ENCODE measurements around the gene CDH23.

Gene CDH23

DNA sequence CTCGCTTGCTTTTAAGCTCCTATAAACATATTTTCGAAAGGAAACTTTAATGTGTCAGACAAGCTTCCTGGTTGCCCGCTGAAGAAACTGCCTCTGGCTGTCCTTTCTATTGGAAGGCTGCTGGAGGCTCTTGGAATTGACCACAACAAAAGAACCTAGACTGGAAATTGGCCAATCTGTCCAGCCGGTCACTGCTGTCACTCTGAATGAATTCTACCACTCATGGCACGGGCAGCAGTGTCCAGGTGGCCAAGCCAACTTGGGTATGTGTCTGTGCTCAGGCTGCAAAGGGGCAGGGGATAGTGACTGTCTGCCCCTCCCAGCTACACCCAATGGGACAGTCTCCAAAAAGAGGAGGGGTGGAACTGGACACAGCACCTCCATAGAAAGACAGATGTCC is 57.6 kb downstream of the CDH23 start:
- TF ChIP-seq, protein P1, sequence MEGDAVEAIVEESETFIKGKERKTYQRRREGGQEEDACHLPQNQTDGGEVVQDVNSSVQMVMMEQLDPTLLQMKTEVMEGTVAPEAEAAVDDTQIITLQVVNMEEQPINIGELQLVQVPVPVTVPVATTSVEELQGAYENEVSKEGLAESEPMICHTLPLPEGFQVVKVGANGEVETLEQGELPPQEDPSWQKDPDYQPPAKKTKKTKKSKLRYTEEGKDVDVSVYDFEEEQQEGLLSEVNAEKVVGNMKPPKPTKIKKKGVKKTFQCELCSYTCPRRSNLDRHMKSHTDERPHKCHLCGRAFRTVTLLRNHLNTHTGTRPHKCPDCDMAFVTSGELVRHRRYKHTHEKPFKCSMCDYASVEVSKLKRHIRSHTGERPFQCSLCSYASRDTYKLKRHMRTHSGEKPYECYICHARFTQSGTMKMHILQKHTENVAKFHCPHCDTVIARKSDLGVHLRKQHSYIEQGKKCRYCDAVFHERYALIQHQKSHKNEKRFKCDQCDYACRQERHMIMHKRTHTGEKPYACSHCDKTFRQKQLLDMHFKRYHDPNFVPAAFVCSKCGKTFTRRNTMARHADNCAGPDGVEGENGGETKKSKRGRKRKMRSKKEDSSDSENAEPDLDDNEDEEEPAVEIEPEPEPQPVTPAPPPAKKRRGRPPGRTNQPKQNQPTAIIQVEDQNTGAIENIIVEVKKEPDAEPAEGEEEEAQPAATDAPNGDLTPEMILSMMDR (IDR thresholded peaks at IDR 0.05) = no peak
- no peak overlapping the region for H3K4me2 ChIP-seq (ENCODE audit: low read length)
- no peak overlapping the region for H3K4me3 ChIP-seq (ENCODE audit: low read depth, low read length)

DNA sequence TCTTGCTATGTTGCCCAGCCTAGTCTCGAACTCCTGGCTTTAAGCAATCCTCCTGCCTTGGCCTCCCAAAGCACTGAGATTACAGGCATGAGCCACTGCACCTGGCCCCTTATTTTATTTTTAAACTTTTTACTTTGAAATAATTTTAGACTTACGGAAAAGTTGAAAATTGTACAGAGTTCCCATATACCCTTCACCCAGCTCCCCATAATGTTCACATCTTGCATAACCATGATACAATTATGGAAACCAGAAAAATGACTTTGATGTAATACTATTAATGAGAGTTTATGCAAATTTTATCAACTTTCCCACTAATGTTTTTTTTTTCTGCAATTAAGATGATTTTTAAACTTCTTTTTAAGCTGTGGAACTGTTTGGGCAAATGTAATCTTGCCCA is 58.3 kb downstream of the CDH23 start:
- no peak overlapping the region for H3K4me3 ChIP-seq (ENCODE audit: low read depth, low read length)
- H3K27me3 ChIP-seq (ENCODE audit: control insufficient read depth, insufficient read depth, low read length) = no peaks in the 10 kb centered on the region
- H3K9ac ChIP-seq = no peak overlapping the region
- H3K27ac ChIP-seq = no peak overlapping the region
- TF ChIP-seq, protein P1 (IDR thresholded peaks at IDR 0.05) = no peak
- H3K4me1 ChIP-seq = peaks cover 2% of the 10 kb centered on the region
- H3K36me3 ChIP-seq (ENCODE audit: control insufficient read depth, insufficient read depth, low read length) = no peaks in the 10 kb centered on the region
- H2AFZ ChIP-seq = no peak overlapping the region
- no peaks in the 10 kb centered on the region for H3K9me3 ChIP-seq (ENCODE audit: control insufficient read depth, low read length)
- no peaks in the 10 kb centered on the region for H3K79me2 ChIP-seq
- no peak overlapping the region for H3K4me2 ChIP-seq (ENCODE audit: low read length)

More for the DNA sequence above, 57.6 kb downstream of the CDH23 start:
- Histone ChIP-seq H3K4me1 (peaks cover 5% of the 10 kb centered on the region), H3K9ac (no peak overlapping the region), H3K27me3 (ENCODE audit: control insufficient read depth, insufficient read depth, low read length) (no peaks in the 10 kb centered on the region), H3K9me3 (ENCODE audit: control insufficient read depth, low read length) (no peaks in the 10 kb centered on the region), H3K79me2 (no peaks in the 10 kb centered on the region), H3K27ac (no peak overlapping the region), H3K36me3 (ENCODE audit: control insufficient read depth, insufficient read depth, low read length) (no peaks in the 10 kb centered on the region), H2AFZ (no peak overlapping the region)

DNA sequence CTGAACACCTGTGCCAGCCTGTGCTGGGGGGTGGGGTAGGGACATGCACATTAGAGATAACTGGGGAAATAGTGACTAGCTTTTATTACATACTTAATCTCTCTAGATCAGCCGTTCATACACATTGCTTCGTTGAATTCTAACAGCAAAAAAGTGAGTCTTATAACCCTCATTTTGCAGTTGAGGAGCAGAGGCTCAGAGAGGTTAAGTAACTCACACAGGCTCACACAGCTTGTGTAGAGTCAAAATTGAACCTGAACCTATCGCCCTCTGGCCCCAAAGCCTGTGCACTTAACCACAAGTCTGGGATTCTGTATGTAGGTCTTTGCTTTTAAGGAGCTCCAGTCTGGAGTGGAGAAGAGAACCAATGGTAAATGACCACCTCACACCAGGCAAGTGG is 59.9 kb downstream of the CDH23 start:
- TF ChIP-seq, protein P1 (IDR thresholded peaks at IDR 0.05) = no peak
- Histone ChIP-seq H3K4me1 (peaks cover 4% of the 10 kb centered on the region), H2AFZ (no peak overlapping the region), H3K27ac (no peak overlapping the region), H3K4me2 (ENCODE audit: low read length) (no peak overlapping the region), H3K9ac (no peak overlapping the region), H3K9me3 (ENCODE audit: control insufficient read depth, low read length) (no peaks in the 10 kb centered on the region), H3K4me3 (ENCODE audit: low read depth, low read length) (no peak overlapping the region), H3K27me3 (ENCODE audit: control insufficient read depth, insufficient read depth, low read length) (no peaks in the 10 kb centered on the region), H3K79me2 (no peaks in the 10 kb centered on the region), H3K36me3 (ENCODE audit: control insufficient read depth, insufficient read depth, low read length) (no peaks in the 10 kb centered on the region)

GRCh38 chr10:71457908-71458307 is 61.2 kb downstream of the CDH23 start:
- Histone ChIP-seq H3K9me3 (ENCODE audit: control insufficient read depth, low read length) (no peaks in the 10 kb centered on the region), H3K4me1 (peaks cover 4% of the 10 kb centered on the region), H3K9ac (no peak overlapping the region), H3K4me2 (ENCODE audit: low read length) (no peak overlapping the region), H3K36me3 (ENCODE audit: control insufficient read depth, insufficient read depth, low read length) (no peaks in the 10 kb centered on the region), H2AFZ (no peak overlapping the region), H3K79me2 (no peaks in the 10 kb centered on the region), H3K4me3 (ENCODE audit: low read depth, low read length) (no peak overlapping the region), H3K27ac (no peak overlapping the region), H3K27me3 (ENCODE audit: control insufficient read depth, insufficient read depth, low read length) (no peaks in the 10 kb centered on the region)
- TF ChIP-seq, protein P1 (IDR thresholded peaks at IDR 0.05) = no peak

DNA sequence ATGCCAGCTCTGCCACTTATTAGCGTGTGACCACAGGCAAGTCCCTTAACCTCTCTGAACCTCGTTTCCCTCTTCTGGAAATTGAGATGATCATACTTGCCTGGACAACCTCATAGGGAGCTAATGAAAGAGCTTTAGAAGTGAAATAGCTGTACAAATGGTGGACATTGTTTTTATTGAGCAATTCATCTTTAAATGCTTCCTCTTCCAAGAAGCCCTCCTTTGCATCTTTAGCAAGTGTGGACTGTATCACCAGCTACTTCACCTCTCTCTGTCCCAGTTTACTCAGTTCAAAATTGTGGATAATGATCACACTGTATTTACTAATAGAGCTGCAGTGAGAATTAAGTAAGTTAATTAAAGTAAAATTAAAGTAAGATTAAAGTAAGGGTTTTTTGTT is 61.7 kb downstream of the CDH23 start:
- H3K27ac ChIP-seq = no peak overlapping the region
- TF ChIP-seq, protein P1 (IDR thresholded peaks at IDR 0.05) = no peak
- H3K9ac ChIP-seq = no peak overlapping the region
- H3K9me3 ChIP-seq (ENCODE audit: control insufficient read depth, low read length) = no peaks in the 10 kb centered on the region
- H3K4me1 ChIP-seq = peaks cover 4% of the 10 kb centered on the region
- H3K4me3 ChIP-seq (ENCODE audit: low read depth, low read length) = no peak overlapping the region
- no peak overlapping the region for H3K4me2 ChIP-seq (ENCODE audit: low read length)
- H2AFZ ChIP-seq = no peak overlapping the region
- H3K27me3 ChIP-seq (ENCODE audit: control insufficient read depth, insufficient read depth, low read length) = no peaks in the 10 kb centered on the region
- no peaks in the 10 kb centered on the region for H3K36me3 ChIP-seq (ENCODE audit: control insufficient read depth, insufficient read depth, low read length)
- no peaks in the 10 kb centered on the region for H3K79me2 ChIP-seq
